Cortex of kidney (tissue), 1 donor: ENCODE results near the gene UHRF1.
"Not testable (repeated sequence)": the region's sequence is repeated elsewhere in the genome, so short reads cannot be mapped to it uniquely, and the experiment has no call there.

ENCODE experiments used
- DNase-seq: peaks from one replicate; lab custom pipeline; 2025; lab: John Stamatoyannopoulos, UW

The UHRF1 gene

DNA sequence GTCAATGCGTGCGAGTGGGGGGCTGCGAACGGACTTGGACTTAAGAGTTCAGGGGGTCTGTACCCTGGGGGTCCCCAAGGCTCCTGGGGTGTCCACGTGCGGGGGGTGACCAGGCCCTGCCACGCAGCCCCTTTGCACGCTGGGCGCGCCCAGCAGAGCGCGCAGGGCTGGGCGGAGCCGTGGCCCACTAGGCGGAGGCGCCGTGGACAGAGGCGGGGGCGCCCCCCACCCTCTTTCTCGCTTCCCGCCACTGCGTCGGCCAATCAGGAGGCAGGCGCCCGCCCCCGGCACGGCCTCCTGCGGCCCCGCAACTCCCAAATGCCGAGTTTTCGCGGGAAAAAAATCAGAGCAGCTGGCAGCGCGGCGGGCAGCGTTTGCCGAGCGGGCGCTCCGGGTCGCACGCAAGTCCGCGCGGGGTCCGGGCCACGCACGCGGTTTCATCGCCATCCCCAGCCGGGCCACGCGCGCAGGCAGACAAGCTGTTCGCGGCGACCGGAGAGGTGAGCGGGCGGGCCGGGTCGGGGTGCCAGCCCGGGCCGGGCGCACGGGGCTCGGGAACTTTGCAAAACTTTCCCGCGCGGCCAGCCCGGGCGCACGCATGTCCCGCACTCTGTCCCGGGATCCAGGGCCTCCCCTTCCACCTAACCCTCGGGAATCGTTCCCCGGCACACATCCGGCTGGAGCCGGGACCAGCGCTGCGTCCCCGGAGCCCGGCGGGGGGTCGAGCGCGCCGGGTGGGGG is at the start of gene UHRF1:
UHRF1 (plus strand) TSS at position 346 of the 741 bp plus-strand sequence. CDS start 1,385 bp downstream, outside the sequence.
- no peak for DNase-seq

DNA sequence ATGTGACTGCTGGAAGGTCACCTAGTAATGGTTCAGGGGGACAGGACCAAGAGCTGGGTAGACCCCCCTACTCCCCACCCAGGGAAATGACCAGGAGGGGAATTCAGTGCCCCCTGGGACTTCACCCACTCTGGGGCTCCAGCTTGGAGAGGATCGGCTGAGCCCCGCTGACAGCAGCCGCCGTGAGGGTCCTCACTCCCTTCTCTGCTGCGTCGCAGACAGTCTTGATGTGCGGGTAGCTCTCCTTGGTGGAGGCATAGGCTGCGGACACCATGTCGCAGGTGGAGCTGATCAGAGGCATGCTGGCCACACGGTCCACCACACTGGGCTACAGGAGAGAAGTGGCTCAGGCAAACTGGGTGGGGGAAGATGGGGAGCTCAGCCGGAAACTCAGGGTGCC is 49.6 kb upstream of the UHRF1 start:
- no peak for DNase-seq

DNA sequence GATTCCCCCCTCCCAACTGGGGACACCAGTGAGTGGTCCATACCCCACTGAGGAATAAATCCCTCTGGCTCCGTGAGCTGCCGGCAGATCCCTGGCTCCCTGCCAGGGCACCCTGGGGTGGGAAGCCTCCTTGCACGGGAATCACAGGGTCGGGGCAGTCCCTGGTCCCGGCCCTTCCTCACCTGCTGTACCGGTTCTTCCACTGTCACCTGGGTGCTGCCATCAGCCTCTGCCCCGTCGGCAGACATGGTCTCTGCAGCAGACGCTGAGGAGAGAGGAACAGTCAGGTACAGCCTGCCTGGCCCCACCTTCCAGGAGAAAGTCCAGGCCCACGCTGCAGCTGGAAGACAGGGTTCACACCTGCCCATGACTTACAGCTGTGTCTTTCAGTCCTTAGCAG is 48.2 kb upstream of the UHRF1 start:
- DNase-seq, result no peak

DNA sequence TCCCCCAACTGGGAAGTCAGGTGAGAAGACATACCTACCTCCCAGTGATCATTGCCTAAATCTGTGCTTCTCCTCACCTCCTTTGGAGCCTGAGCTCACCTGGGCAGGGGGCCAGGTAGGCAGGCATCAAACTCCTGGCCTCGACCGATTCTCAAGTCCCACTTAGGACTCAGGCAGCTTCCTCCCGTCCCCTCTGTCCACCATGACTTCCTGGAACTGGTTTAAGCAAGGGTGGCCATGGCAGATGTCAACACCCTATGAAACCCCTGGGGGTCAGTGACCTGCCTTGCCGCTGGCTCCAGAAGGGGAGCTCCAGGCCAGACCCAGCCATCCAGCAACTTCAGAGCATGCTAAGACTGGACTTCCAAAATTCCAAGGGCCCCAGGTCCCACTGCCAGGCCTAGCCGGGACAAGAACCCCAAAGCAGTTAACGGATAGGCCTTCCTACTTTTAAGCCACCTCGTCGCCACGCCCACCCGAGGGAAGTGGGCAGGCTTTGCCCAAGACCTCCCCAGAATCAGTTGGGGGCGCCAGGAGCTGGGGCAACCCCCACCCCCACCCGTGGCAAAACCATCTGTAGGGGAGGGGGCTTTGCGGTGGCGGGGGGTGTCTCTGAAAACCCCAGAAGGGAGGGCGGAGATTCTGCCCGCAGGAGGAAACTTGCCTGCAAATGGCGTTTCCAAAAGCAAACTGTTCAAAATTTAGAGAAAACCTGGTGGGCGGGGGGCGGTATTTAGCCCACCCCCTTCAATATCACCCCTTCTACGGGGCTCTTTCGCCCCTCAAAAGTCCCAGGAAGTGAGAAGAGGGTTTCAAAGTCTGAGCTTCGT is 42.5 kb upstream of the UHRF1 start:
- DNase-seq, result no peak

DNA sequence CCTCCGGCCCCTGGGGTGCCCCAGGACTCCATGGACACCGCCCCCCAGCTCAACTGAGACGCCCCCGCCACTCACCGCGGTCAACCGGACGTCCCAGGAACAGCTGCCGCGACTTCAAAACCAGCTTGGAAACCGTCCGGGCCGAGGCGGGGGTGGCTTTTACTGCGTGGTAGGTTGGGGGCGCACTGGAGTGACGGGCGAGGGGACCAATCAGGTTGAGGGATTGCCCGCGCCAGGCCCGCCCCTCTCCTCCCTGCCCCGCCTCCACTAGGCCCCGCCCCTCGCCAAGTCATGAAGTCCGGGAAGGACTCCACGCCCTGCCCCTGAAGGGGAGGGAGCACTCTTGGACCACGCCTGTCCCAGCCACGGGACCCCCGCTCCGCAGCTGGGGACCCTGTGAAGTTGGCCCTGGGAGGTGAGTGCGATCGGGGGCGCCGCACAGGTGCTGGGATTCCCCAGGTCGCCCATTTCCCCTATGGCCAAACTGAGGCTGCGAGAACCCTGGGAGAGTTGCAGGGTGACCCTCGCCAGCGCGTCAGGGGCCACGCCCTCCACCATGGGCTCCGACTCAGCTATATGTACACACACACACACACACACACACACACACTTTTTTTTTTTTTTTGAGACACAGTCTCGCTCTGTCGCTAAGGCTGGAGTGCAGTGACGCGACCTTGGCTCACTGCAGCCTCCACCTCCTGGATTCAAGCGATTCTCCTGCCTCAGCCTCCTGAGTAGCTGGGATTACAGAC is 41.6 kb upstream of the UHRF1 start, which contains the start of gene PLIN3:
PLIN3 (minus strand) TSS at position 134 of the 752 bp plus-strand sequence. CDS start 6,273 bp downstream, outside the sequence.
- no peak for DNase-seq

DNA sequence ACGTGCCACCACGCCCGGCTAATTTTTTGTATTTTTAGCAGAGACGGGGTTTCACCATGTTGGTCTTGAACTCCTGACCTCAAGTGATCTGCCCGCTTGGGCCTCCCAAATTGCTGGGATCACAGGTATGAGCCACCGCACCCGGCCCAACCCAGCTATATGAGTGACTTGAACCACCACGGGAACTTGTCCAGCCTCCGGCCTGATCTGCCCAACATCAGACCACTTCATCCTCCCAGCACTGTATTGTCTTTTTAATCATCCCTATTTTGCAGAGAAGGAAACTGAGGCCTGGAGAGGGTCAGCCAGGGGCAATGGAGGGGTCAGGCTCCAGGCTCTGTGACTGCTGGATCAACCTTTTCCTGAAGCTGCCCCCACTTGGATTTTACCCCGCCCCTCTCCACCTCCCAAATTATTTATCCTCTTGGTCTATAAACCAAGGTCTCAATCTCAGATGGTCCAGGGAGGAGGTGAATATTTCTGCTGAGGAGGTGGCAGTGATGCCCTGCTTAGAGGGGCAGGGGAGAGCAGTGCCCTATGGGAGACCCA is 40.9 kb upstream of the UHRF1 start:
- DNase-seq, result no peak

DNA sequence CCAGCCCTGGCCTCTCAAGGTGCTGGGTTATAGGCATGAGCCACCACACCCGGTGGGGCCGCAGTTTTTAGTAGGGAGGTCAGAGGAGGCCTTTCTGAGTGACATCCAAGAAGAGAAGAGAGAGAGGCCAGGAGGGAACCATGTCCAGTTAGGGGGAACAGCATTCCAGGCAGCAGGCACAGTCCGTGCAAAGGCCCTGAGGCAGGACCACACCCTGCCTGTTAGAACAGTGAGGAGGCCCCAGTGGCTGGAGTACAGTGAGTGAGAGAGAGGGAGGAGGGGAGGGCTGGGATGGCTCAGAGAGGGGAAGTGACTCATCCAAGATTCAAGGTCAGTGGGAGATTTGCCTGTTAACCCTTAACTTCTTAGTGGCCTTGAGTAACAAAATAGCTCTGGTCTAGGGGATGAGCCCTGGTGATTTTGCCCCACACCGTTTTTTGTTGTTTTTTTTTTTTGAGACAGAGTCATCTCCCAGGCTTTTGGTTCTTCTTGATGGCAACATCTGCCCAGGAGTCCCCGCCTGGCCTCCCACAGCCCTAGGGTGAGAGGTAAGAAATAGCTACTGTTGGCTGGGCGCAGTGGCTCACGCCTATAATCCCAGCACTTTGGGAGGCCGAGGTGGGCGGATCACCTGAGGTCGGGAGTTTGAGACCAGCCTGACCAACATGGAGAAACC is 39.1 kb upstream of the UHRF1 start:
- no peak for DNase-seq

DNA sequence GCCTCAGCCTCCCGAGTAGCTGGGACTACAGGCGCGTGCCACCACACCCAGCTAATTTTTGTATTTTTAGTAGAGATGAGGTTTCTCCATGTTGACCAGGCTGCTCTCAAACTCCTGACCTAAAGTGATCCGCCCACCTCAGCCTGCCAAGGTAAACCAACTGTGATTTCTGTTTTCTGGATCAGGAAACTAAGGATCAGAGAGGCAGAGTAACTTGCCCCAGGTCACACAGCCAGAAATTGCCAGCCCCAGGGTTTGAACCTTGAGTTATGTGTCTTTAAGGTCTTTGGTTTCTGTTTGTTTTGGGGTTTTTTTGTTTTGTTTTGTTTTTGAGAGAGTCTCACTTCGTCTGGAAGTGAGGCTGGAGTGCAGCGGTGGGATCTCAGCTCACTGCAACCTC is 37.6 kb upstream of the UHRF1 start:
- no peak for DNase-seq

DNA sequence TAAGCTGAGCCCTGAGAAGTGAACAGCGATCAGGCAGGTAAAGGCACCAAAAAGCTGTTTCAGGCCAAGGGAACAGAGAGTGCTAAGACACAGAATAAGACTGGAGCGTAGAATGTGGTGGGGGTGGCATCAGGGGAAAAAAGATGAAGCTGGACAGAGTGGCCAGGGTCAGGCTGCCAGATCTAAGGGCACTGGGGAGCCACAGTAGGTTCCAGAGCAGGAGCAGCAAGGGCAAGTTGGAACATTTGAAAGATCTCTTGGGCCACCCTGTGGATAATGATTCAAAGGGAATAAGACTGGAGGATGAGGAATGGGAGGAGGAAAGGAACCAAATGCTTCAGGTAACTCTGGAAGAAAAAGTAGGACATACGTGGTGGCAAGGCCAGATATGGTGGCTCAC is 35.4 kb upstream of the UHRF1 start:
- no peak for DNase-seq

DNA sequence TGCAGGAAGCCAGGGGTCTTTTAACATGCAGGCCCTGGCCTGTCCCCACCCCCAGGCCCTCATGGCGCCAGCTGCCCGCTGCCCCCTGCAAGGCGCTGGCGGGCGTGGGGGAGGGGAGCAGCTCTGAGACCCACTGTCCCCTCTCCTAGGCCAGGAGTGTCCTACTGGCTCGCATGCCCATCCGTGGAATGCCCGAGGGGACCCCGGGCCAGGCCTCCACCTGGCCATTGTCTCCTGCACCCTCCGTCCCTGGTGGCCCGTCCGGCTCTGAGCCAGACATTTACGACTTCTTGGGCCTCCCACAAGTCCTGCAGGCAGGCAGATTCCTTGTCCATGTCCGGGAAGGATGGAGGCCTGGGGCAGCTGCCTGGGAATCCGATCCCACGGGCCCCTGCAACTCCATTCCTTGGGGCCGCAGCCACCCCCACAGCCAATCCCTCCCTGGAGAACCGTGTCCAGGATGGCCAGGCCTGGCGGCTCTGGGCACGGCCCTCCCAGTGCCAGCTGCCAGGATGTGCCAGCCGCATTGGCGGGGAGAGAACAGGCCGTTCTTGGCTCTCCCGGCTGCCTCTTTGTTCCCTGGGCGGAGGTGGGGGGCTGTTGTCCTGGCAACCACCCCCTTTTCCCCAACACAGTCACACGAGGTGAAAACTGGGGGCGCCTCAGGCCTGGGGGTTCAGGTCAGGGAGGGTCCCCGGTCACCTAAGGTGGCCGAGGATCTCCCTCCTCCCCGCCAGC is 31.4 kb upstream of the UHRF1 start:
- DNase-seq, result no peak

DNA sequence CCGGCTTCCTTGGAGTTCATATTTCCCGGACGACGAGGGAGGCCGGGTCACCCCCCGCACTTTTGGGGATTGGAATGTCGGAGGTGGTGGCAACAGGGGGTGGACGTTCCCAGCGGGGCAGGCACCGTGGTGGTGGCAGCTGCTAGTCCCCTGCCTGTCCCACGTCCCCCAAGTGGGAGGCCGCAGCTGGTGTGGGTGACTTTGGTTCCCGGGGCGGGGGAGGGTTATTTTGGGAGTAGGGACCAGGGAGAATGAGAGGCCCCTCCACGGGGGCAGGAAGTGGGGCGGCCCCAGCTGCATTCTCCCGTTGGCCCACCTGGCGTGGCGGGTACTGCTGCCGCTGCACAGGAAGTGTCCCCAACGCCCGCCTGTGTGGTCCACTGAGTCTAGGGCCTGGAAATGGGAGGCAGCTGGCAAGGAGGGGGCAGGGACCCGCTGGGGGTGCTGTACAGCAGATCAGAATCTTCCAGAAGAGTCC is 30.8 kb upstream of the UHRF1 start:
- no peak for DNase-seq

DNA sequence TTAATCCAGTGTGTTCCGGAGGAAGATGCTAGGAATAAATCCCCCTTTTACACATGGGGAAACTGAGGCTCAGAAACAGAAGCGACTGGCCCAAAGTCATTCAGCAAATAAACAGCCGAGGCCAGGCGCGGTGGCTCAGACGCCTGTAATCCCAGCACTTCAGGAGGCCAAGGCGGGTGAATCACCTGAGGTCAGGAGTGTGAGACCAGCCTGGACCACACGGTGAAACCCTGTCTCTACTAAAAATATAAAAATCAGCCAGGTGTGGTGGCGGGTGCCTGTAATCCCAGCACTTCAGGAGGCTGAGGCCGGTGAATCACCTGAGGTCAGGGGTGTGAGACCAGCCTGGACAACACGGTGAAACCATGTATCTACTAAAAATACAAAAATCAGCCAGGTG is 30.3 kb upstream of the UHRF1 start:
- no peak for DNase-seq

DNA sequence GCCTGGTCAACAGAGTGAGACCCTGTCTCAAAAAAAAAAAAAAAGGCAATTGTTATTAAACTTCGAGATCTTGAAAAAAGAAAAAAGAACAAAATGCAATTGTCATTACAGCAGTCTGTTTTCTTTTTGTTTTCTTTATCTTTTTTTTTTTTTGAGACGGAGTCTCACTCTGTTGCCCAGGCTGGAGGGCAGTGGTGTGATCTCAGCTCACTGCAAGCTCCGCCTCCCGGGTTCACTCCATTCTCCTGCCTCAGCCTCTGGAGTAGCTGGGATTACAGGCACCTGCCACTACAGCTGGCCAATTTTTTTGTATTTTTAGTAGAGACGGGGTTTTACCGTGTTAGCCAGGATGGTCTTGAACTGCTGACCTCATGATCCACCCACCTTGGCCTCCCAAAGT is 26.4 kb upstream of the UHRF1 start:
- DNase-seq, result not testable (repeated sequence)

DNA sequence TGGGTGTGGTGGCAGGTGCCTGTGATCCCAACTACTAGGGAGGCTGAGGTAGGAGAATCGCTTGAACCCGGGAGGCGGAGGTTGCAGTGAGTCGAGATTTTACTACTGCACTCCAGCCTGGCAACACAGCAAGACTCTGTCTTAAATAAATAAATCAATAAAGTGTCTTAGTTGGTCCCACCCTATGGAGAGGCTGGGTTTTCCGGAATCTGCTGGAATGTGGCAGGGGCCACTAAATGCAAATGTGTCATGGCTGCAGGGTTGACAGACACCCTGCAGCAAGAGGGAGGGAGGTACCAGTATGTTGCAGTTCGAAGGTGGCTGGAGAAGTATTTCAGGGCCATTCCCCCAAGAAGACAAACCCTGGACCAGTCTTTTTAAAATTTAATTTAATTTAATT is 24.3 kb upstream of the UHRF1 start:
- DNase-seq, result not testable (repeated sequence)

DNA sequence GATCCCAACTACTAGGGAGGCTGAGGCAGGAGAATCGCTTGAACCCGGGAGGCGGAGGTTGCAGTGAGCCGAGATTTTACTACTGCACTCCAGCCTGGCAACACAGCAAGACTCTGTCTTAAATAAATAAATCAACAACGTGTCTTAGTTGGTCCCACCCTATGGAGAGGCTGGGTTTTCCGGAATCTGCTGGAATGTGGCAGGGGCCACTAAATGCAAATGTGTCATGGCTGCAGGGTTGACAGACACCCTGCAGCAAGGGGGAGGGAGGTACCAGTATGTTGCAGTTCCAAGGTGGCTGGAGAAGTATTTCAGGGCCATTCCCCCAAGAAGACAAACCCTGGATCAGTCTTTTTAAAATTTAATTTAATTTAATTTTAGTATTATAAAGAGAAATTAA is 21.5 kb upstream of the UHRF1 start:
- not testable (repeated sequence) for DNase-seq

DNA sequence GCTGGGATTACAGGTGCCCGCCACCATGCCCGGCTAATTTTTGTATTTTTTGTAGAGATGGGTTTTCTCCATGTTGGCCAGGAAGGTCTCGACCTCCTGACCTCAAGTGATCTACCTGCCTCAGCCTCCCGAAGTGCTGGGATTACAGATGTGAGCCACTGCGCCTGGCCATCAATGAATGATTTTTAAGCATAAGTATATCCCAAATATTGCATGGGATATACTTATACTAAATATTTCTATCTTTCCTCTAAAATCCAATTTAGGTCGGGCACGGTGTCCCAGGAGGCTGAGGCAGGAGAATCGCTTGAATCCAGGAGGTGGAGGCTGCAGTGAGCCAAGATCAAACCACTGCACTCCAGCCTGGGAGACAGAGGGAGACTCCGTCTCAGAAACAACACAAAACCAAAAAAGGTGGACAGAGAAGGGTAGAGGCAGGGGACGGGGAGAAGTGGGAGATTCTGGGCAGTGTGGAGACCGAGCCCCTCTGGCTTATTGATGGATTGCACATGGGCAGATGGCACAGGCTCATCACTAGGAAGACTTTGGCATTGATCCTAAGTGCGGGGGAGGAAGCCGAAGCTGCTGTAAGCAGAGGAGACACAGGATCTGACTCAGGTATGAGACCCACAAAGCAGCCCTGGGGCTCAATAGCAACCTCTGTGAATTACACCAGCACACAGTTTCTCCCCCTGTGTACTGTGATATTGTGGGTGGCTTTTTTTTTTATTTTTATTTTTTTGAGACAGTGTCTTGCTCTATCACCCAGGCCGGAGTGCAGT is 20.1 kb upstream of the UHRF1 start:
- no peak for DNase-seq

DNA sequence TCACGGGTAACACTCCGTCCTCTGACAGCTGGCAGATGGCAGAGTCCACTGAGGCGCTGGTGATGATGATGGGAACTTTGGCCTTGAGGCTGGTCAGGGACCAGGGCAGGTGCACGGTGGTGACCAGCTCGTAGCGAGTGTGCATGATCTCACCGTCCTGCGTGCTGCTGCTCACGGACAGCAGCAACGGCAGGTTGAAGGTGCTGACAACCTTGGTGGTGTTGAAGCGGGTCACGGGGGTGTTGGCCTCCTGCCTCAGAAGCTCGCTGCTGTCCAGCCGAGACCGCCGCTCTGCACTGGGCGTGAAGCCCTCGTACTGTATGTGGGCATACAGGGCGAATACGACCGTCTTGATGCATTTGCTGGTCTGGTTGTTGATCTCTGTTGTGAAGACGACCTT is 18.2 kb upstream of the UHRF1 start:
- no peak for DNase-seq

DNA sequence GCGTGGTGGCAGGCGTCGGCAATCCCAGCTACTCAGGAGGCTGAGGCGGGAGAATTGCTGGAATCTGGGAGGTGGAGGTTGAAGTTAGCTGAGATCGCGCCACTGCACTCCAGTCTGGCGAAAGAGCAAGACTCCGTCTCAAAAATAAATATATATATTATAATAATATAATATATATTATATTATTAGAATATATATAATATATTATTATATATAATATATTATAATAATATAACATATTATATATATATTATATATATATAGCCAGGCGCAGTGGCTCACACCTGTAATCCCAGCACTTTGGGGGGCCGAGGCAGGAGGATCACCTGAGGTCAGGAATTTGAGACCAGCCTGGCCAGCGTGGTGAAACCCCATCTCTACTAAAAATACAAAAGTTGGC is 16.3 kb upstream of the UHRF1 start:
- DNase-seq, result not testable (repeated sequence)

DNA sequence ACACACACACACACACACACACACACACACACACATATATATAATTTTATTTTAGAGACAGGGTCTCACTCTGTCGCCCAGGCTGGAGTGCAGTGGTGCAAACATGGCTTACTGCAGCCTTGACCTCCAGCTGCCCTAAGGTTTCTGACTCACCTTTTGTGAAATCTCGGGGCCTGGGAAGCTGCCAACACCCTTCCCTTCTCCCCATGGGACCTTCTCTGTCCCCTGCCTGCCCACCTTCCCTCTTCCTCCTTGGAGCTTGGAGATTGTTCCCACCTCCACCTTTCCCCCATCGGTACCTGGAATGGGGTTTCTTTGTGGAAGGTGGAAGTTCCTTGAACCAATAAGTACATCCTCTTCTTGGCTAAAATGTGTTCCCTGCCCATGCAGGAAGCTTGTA is 12.9 kb upstream of the UHRF1 start:
- DNase-seq, result no peak

DNA sequence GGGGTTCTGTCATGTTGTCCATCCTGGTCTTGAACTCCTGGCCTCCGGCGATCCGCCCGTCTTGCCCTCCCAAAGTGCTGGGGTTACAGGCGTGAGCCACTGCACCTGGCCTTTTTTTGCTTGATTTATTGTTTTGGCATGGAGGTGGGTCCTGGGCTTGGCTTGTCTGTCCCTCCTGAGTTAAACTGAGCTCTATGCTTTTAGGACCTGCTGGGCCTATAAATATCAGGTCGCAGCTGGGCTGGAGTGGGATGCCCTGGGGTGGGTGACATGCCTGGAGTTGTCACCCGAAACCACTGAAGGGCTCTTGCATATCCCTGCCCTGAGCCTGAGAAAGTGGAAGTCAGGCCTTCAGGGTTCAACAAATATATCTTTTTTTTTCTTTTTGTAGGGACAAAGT is 12.2 kb upstream of the UHRF1 start:
- no peak for DNase-seq
